Raji (cell line): ENCODE measurements around the gene PCNX1.

Source experiments
- POLR2A ChIP-seq: IDR thresholded peaks from 2 replicates; pipeline ENCODE4 v1.6.1; 2011; ENCODE audit warnings: low read depth, low read length, control low read depth; ENCODE audit not compliant: insufficient read depth

PCNX1 gene

DNA sequence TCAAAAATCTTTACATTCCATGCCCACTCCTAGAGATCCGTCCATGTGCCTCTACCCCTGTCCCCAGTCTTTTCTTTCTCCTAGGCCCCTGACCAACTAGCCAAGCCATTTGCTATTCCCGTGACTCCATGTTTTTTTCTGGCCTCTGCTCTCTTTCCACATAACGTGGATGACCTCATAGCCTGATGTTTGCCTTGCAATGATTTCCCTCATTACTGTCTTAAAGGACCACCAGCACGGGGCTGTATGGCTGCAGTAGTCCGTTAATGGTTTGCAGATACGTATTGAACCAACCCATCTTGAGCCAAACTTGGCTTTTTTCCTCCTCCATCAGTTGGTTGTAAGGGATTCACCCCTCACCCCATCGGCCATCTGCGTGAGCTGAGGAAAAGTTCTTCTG is 226.0 kb downstream of the PCNX1 start:
- TF ChIP-seq POLR2A, result no peak

DNA sequence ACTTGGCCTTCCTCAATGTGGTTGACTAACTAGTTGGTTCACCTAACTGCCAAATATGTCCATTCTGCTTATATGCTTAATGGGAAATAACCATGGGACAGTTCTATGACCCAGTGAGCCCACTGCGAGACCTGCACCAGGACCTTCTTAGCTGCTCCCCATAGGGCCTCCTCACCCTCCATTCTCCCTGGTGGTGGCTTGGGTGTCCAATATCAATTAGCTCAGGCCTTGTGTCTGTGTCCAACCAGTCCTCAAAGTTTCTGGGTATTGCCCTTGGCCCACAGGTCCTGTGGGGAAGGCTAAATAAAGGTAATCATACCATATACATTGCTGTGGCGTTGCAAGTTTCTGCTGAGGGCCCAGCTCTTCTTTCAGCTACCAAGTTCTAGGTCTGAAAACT is 228.2 kb downstream of the PCNX1 start:
- no peak for TF ChIP-seq POLR2A

DNA sequence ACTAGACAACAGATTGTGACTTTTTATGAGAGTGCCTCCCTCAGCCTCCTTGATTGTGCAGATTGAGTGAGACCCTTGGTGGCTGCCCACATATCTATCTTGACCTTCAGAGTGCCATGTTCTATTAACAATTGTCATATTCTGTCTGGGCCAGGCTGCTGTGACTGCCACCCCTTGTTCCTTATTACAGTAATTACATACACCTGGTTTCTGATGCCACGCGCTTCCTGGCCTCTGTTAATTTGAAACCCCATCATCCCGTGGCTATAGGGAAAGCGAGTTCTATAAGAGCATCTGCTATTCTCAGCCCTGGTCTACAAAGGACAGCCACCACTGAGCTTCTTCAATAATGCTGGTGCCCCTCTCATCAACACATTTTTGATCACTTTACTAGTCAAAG is 228.7 kb downstream of the PCNX1 start:
- TF ChIP-seq POLR2A, result no peak

DNA sequence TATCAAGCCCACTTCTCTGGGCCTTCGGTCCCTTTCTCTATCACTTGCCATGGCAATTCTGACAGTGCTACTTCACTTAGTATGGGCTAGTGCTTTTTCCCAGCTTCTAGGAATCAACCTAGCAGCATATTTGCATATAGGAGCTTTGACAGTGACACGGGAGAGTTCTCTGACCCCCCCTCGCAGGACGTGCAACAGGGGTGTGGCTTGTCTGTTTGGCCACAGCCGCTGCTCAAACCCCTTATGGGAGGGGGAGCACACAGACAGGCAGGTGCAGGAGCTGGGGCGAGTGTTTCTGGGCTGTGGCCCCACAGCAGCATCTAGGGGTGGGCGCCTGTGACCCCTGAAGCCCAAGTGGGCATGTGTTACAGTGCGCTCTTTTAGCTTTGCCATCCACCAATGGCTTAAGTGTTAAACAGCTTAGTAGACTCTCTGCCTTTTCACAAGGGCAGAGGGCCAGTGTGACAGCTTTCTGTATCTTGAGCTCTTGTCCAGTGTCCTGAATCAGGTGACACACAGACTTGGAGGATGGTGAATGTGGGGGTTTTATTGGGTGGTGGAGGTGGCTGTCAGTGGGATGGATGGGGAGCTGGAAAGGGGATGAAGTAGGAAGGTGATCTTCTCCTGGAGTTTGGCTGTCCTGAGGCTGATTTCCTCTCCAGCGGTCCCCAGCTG is 229.3 kb downstream of the PCNX1 start:
- no peak for TF ChIP-seq POLR2A

DNA sequence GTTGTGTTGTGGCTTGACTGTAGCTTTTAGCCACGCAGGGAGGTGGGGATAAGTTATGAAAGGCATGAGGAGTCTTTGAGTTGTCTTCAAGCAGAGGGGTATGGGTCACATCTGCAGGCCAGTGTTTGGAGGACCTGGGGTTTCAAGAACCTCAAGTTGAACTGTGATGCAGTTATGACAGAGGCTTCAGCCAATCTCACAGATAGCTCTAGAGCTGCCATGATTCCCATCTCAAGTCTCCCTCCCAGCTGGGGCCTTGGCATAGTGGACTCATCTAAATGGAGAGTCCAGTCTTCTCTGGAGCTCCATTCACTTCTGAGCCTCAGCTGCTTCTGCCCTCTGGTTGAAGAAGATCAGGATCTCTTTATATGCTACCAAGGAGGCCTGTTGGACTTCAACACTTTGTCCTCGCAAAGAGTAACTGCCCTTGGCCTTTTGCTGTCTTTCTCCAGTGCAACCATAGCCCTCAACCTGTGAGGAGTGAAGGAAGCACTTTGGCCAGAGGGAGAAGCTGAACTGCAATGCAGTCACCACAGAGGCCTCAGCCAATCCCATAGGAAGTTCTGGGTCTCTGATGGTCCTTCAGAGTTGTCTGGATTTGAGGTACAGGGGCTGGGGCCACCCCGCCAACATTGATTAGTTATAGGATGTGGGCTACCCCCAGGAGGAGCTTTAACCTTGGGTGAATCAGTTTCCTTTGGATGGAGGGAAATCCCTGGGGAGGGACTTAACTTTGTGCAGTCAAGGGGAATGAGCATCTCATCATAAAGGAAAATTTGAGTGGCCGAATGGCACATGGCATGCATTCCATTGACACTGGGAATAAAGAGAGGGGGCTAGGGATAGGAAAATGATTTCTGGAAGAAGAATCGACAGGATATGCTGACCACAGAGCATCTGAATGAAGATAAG is 230.5 kb downstream of the PCNX1 start:
- no peak for TF ChIP-seq POLR2A

DNA sequence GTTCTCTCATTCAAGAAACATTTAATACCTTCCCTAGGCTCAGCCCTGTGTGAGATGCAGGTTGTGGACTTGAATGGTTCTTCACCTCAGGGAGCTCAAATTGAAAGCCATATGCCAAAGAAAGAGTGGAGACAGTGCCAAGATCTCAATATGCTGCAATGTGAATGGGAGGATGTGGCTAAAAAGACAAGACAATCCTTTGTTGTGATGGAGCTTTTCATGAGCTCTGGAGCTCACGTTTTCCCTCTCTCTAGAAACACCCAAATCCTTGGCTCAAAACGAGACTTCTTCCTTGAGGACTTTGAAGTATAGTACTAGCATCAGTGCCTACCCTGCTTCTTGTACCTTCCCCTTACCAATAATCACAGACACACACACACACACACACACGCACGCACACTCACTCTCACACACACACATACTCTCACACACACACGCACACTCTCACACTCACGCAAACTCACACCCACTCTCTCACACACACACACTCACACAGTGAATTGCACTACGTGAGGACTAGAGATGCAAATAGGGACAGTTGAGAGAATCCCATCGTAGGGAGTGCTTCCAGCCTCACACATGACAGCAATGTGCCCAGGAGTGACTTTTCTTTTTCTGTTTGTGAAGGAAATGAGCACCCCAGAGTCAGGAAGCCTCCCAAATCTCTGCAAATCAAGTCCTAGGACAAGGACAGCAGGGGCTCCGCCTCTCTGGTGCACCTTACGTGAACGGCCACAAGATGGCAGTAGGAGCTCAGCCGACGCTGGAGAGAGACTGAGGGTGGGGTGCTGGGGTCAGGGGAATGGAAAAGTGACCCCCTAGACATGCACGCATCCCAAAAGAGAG is 231.4 kb downstream of the PCNX1 start:
- no peak for TF ChIP-seq POLR2A

DNA sequence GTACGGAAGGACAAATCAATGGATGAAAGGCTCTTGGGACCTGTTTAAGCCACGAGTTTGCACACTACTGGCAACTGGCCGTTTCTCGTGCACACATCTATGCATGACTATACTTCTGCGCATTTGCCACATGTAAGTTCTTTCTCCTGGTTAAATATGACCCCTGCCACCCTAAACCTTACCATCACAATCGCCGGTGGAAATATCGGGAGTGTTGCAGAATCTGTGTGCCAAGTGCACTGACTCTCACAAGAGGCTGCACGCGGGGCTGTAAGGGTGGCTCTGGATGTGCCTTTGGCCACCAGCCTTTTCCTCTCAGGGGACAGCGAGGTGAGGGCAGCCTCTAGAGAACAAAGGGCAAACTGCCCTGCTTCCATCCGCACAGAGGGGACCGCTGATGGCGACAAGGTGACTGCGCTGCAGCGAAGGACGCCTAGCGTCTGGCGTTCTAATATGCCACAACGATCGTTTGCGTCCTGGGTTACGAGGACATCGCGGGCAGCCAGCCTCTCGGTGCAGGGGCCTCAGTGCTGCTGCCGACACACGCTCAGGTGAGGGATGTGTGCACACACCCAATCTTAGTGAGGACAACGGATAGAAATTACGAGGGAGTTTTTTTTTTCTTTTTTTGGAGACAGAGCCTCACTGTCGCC is 232.2 kb downstream of the PCNX1 start:
- no peak for TF ChIP-seq POLR2A

DNA sequence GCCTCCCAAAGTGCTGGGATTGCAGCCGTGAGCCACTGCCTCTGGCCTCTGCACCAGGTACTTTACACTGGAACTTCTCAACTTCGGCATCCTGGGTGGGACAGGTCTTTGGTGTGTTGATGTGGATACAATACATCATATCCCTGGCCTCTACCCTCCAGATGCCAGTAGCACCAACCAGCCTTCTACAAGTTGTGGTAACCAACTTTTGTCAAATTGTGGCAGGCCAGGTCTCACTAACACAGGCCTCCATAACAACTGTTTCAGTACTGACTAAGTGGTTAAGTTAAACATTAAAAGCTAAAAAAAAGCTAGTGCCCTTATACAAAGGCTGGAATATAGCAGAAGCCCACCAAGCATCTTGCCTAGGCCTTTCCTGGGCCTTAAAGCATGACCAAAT is 232.9 kb downstream of the PCNX1 start:
- no peak for TF ChIP-seq POLR2A

DNA sequence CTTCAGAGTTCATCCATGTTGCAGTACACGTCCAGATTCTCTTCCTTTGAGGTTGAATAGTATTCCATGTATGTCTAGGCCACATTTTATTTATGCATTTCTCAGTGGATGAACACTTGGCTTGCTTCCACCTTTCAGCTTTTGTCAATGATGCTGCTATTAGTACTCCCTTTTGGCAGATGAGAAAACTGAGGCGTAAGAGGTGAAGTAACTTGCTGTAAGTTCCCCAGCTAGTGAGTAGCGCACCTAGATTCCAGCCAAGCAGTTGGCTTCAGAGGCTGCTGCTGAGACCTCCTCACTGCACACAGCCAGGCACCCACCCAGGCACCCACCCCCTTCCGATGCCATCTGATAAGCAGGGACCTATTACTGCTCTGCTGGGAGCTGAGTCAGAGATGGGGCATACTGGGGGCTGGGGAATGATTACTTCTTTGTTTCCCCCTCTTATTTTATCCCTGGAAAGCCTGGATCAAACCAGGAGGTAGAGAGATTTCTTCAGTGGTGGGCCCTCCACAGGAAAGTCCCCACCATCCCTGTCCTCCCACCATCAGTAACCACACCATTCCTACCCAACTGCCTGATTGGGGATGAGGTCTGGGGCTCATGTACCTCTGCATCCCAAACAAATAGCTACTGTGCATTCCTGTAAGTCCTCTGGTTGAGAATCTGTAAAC is 234.6 kb downstream of the PCNX1 start:
- TF ChIP-seq POLR2A, result no peak

DNA sequence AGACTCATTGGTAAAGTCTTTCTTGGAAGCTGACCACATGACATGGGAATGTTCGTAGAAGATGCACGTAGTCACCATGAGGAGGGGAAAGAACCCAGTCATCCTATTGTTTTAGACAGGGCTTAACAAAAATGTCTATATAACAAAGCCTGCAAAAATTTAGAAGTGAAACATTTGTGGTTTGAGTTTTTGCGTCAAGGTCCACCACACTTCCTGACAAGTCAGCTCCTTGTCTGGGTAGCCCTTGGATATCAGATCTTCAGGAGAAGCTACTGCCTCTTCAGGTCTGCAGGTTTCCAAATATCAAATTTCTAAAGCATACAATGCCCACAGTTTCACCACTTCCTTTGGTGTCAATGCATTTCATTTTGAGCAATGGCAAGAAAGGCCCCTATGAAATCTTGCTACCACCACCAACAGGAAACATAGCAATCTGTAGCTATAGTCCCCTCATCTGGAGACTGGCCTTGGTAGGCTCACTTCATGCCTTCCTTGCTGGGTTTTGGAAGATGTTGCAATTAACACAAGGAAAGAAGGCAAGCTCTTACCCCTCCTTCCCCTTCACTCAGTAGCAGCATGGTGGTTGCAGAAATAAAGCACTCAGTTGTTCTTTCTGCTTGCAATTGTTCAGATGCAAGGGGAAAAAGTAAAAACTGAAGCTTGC is 235.2 kb downstream of the PCNX1 start:
- no peak for TF ChIP-seq POLR2A

DNA sequence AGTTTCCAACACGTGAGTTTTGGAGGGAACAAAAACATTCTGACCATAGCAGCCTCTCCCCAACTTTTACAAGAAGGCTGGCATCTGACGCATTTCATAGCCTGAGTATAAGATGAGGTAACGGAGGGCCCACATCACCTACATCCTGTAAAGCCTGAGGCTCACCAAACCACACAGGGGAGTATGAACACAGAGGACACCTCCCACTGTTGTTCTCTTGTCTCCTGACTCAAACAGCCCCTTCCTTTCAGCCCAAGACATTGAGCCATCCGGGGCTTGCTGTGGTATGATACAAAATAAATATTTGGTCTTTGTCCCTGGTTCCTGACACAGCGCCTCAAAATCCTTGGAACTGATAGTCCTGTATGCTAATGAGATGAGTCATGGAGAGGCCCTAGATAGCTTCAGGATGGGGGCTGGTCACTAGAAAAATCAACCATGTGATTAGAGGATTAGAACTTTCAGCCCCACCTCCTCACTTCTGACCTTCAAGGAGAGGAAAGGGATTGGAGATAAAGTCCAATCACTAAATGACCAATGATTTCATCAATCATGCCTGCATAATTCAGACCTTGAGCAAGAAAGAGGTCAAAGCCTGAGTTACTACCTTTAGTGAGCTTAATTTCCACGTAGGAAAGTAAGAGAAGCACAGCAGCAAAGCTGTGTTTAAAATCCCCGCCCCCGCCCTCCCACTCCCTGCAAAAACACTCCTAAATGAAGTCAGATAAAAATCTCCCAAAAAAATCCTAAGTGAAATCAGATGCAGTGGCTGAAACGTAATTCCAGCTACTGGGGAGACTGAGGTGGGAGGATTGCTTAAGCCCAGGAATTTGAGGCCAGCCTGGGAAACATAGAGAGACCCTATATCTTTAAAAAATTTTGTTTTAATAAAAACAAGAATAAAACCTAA is 236.4 kb downstream of the PCNX1 start:
- TF ChIP-seq POLR2A, result no peak

DNA sequence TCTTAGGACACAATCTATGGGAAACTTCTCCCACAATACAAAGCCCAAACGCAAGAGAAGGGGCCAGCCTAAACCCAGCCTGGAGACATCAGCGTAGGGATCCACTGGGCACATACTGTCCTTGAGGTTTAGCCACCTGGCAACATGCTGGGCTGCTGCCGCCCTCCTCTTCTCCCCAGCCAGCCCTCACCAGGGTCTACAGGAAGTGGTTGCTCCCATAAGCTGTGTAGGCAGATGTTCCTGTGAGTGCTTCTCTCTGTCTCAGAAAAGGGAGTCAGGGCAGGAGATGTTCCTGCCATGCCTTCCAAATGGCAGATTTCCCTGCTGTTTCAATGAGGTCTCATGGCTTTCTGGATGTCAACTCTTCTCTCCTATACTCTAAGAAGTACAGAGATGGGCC is 241.4 kb downstream of the PCNX1 start:
- TF ChIP-seq POLR2A, result no peak

DNA sequence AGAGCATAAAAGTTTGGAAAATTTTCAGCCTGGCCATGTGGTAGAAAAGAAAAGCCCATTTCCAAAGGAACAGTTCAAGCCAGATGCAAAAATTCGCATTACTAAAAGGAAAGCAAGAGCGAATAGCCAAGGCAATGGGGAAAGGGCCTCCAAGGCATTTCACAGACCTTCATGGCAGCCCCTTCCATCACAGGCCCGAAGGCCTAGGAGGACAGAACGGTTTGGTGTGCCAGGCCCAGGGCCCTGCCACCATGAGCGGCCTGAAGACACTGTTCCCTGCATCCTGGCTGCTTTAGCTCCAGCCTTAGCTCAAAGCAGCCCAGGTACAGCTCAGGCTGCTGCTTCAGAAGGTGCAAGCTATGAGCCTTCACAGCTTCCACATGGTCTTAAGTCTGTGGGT is 243.5 kb downstream of the PCNX1 start:
- no peak for TF ChIP-seq POLR2A
